Common myeloid progenitor, CD34-positive (primary cell): ENCODE results near the gene SETD9.

Source experiments
- CTCF ChIA-PET: fragments of 350-600 bp; sonication (Branson Sonifier 250); formaldehyde crosslinking; loops from one replicate; lab custom pipeline; 2021; ENCODE audit warnings: antibody characterized with exemption; lab: Charles Lee
- POLR2A ChIA-PET: fragments of 350-600 bp; sonication (Branson Sonifier 250); formaldehyde crosslinking; loops from one replicate; lab custom pipeline; 2021; ENCODE audit warnings: antibody characterized with exemption; lab: Charles Lee
- DNase-seq, 3 donors: peaks; one replicate each; pipeline versions ENCODE4 v3.0.0 to v3.0.0-alpha.2; 2013
- H3K27ac ChIP-seq, 2 experiments: 1 replicate in 1 of 2; 2 replicates in 1 of 2; pipeline ENCODE4 v1.7.0; 2013; ENCODE audit warnings: inconsistent platforms in 2 of 2, low read length in 2 of 2, mild to moderate bottlenecking in 2 of 2, low read depth in 1 of 2, moderate library complexity in 1 of 2; ENCODE audit not compliant: severe bottlenecking in 2 of 2, insufficient read depth in 1 of 2, poor library complexity in 1 of 2
- H3K27me3 ChIP-seq, 5 experiments: replicated peaks in 2 of 5; 1 replicate in 3 of 5; 2 replicates in 2 of 5; pipeline versions ENCODE4 v1.6.1 to v1.7.0; 2013; ENCODE audit warnings: low read length in 4 of 5, mild to moderate bottlenecking in 2 of 5, moderate library complexity in 2 of 5, inconsistent platforms in 1 of 5; ENCODE audit not compliant: insufficient read depth in 5 of 5, control insufficient read depth in 4 of 5
- H3K36me3 ChIP-seq, 4 experiments: 1 replicate in 2 of 4; 2 replicates in 2 of 4; pipeline versions ENCODE4 v1.6.1 to v1.7.0; 2013; ENCODE audit warnings: low read length in 3 of 4, control low read depth in 1 of 4, mild to moderate bottlenecking in 1 of 4; ENCODE audit not compliant: control insufficient read depth in 4 of 4, insufficient read depth in 4 of 4
- H3K4me1 ChIP-seq, 4 experiments: 1 replicate in 3 of 4; 2 replicates in 1 of 4; pipeline versions ENCODE4 v1.6.1 to v1.7.1; 2013; ENCODE audit warnings: low read length in 3 of 4, mild to moderate bottlenecking in 3 of 4, control low read depth in 1 of 4, inconsistent platforms in 1 of 4, moderate library complexity in 1 of 4; ENCODE audit not compliant: control insufficient read depth in 4 of 4, insufficient read depth in 4 of 4; ENCODE audit errors: control extremely low read depth in 1 of 4
- H3K4me3 ChIP-seq, 7 experiments: 1 replicate in 4 of 7; 2 replicates in 3 of 7; pipeline versions ENCODE4 v1.5.1 to v1.7.0; 2013; ENCODE audit warnings: mild to moderate bottlenecking in 7 of 7, low read length in 6 of 7, moderate library complexity in 6 of 7, inconsistent platforms in 2 of 7, low read depth in 2 of 7, control low read depth in 1 of 7; ENCODE audit not compliant: insufficient read depth in 4 of 7, control insufficient read depth in 1 of 7; ENCODE audit errors: extremely low read depth in 1 of 7
- H3K9me3 ChIP-seq, 5 experiments: 1 replicate in 4 of 5; 2 replicates in 1 of 5; pipeline versions ENCODE4 v1.6.1 to v1.7.1; 2013; ENCODE audit warnings: low read length in 4 of 5, mild to moderate bottlenecking in 2 of 5, inconsistent platforms in 1 of 5, low read depth in 1 of 5, moderate library complexity in 1 of 5; ENCODE audit not compliant: control insufficient read depth in 4 of 5, insufficient read depth in 2 of 5; ENCODE audit errors: control extremely low read depth in 1 of 5
- WGBS: methylation state at CpG from one replicate; pipeline ENCODE4 v1.1.5; 2013; ENCODE audit not compliant: insufficient coverage; 5-methylcytosine and 5-hydroxymethylcytosine counted together

SETD9 gene

GRCh38 chr5:56908942-56909293 is 478 bp upstream of the SETD9 start:
- POLR2A ChIA-PET, result no interaction called here
- Histone ChIP-seq H3K4me1 (peaks cover 13 to 30% (median 20%) of the 10 kb centered on the region in 4 experiments), H3K36me3 (no peaks in the 10 kb centered on the region), H3K27ac (peak overlapping the region; percentile 88 to 95), H3K27me3 (no peaks in the 10 kb centered on the region), H3K9me3 (peaks cover 0 to 3% (median 0%) of the 10 kb centered on the region in 5 experiments), H3K4me3 (peak overlapping the region; percentile 50 to 92 (median 84))
- WGBS, result 0% methylated on average over 15 of the region's 19 CpGs
- CTCF ChIA-PET, result interaction anchor here (1.1 to 1.2 kb wide), 2 partner anchors 8 to 645 kb away, joined by 3 read pairs; no protein-coding TSS in a partner anchor
- DNase-seq, result no peak

GRCh38 chr5:56910210-56910965 is 992 bp downstream of the SETD9 start:
- POLR2A ChIA-PET, result interaction anchor here (0.6 kb wide), 1 partner anchor 332 kb away, joined by 4 read pairs; no protein-coding TSS in a partner anchor
- H3K9me3 ChIP-seq, result no peaks in the 10 kb centered on the region
- under 1% methylated on average over 29 of the region's 29 CpGs for WGBS
- H3K4me3 ChIP-seq, result peak overlapping the region; percentile 60 to 94 (median 90)
- CTCF ChIA-PET, result interaction anchor here (1.4 to 1.9 kb wide), 4 partner anchors 11 to 43 kb away, joined by 4 to 5 read pairs (median 4); no protein-coding TSS in a partner anchor
- H3K27me3 ChIP-seq, result no peaks in the 10 kb centered on the region
- DNase-seq, result peak in 2 of 3 donors; percentile 55 to 89
- H3K27ac ChIP-seq, result peak overlapping the region; percentile 88 to 95
- no peaks in the 10 kb centered on the region for H3K36me3 ChIP-seq
- H3K4me1 ChIP-seq, result peaks cover 13 to 30% (median 20%) of the 10 kb centered on the region in 4 experiments

DNA sequence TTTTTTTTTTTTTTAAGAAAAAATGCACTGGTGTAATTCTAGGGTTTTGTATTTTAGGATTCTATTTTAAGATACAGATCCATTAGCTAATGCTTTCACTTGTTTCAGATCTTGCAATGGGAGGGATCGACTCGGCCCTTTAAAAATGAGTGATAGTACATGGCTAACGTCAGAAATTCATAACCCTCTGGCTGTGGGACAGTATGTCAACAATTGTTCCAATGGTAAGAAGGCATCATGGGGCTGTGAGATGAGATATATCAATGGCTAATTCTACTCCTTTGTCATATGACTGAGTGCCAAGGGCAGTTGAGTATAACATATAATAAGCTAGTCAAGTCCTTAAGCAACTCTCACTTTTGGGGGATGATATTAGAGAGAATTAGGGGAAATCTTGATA is 4.4 kb downstream of the SETD9 start:
- Histone ChIP-seq H3K9me3 (no peaks in the 10 kb centered on the region), H3K36me3 (peaks cover 0 to 5% (median 1%) of the 10 kb centered on the region in 4 experiments), H3K4me1 (peaks cover 8 to 24% (median 17%) of the 10 kb centered on the region in 4 experiments), H3K27me3 (no peaks in the 10 kb centered on the region), H3K4me3 (no peak overlapping the region), H3K27ac (no peak overlapping the region)
- no peak for DNase-seq
- POLR2A ChIA-PET, result no interaction called here
- WGBS, result 94% methylated on average over 3 of the region's 3 CpGs
- CTCF ChIA-PET, result interaction anchor here (0.8 kb wide), 1 partner anchor 44 kb away, joined by 3 read pairs; no protein-coding TSS in a partner anchor

GRCh38 chr5:56914678-56915077 is 5.3 kb downstream of the SETD9 start:
- Histone ChIP-seq H3K27ac (no peak overlapping the region), H3K36me3 (peaks cover 0 to 5% (median 1%) of the 10 kb centered on the region in 4 experiments), H3K27me3 (no peaks in the 10 kb centered on the region), H3K9me3 (no peaks in the 10 kb centered on the region), H3K4me1 (peaks cover 7 to 16% (median 10%) of the 10 kb centered on the region in 4 experiments), H3K4me3 (no peak overlapping the region)
- WGBS, result no CpG with 5 or more reads among the region's 2 CpGs
- ChIA-PET POLR2A (no interaction called here), CTCF (interaction anchor here (1.6 kb wide), 1 partner anchor 14 kb away, joined by 6 read pairs; no protein-coding TSS in a partner anchor)
- DNase-seq, result no peak

DNA sequence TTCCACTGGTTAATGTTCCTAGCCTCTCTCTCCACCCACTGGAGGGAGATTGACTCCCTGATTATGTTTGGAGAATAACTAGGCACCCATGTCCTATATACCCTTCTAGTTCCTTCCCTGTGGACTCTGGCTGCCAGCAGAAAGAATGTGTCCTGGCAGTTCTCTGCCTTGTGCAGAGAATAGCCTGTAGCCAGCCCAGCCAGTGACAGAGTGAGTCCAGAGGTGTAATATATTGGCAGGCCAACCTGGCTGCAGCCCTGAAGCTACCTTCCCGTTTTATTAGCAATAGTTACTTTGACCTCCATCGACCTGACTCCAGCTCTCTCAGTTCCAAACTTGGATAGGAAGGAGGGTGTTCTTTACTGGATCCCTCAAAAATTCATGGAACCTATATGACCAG is 8.1 kb downstream of the SETD9 start:
- POLR2A ChIA-PET, result interaction anchor here (0.6 kb wide), 1 partner anchor 227 kb away, joined by 3 read pairs; no protein-coding TSS in a partner anchor
- no peak overlapping the region for H3K27ac ChIP-seq
- no peaks in the 10 kb centered on the region for H3K9me3 ChIP-seq
- no peak for DNase-seq
- no peak overlapping the region for H3K4me3 ChIP-seq
- WGBS, result 100% methylated on average over 1 of the region's 2 CpGs
- CTCF ChIA-PET, result interaction anchor here (1.2 to 1.7 kb wide), 4 partner anchors 17 to 221 kb away, joined by 3 to 5 read pairs (median 4); no protein-coding TSS in a partner anchor
- no peaks in the 10 kb centered on the region for H3K27me3 ChIP-seq
- H3K36me3 ChIP-seq, result peaks cover 6 to 14% (median 9%) of the 10 kb centered on the region in 4 experiments
- H3K4me1 ChIP-seq, result peaks cover 0 to 2% (median 0%) of the 10 kb centered on the region in 4 experiments

DNA sequence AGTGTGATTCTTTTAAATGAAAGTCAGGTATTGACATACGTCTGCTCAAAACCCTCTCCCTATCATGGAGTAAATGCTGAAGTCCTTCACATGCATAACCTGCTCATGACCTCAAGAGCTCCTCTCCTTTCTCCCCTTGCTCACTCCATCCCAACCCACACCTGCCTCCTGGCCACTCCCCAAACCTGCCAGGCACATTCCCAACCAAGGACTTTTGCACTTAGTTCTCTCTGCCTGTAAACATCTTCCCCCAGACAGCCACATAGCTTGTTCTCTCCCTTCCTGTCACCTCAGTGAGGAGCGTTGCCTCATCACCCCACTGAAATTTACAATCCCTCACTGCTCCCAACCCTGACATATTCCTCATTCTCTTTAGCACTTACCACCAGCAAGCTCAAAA is 8.7 kb downstream of the SETD9 start:
- CTCF ChIA-PET, result interaction anchor here (1.2 to 1.7 kb wide), 3 partner anchors 17 to 220 kb away, joined by 3 to 5 read pairs (median 4); no protein-coding TSS in a partner anchor

More for the DNA sequence above, 8.7 kb downstream of the SETD9 start:
- WGBS, result 89% methylated on average over 2 of the region's 2 CpGs
- peaks cover 0 to 2% (median 0%) of the 10 kb centered on the region in 4 experiments for H3K4me1 ChIP-seq
- DNase-seq, result no peak
- H3K36me3 ChIP-seq, result peaks cover 11 to 19% (median 13%) of the 10 kb centered on the region in 4 experiments
- H3K9me3 ChIP-seq, result no peaks in the 10 kb centered on the region
- no peaks in the 10 kb centered on the region for H3K27me3 ChIP-seq
- no peak overlapping the region for H3K4me3 ChIP-seq
- POLR2A ChIA-PET, result no interaction called here
- H3K27ac ChIP-seq, result no peak overlapping the region
